Measurements from ENCODE around the gene PPM1N. TPM values are rescaled to one million over a fixed set of nuclear protein-coding genes. Genes with fewer than 3 reads are reported as not detected.

Gene PPM1N
- total RNA-seq, 1 donor from 2014 or later, result 0.19 TPM

GRCh38 chr19:45511074-45511473, 12.8 kb downstream of the PPM1N start:
- DNase-seq, result no peak
- Histone ChIP-seq H3K27me3 (ENCODE audit: low read depth) (no peaks in the 10 kb centered on the region), H3K36me3 (no peaks in the 10 kb centered on the region), H3K4me3 (no peak overlapping the region), H3K9me3 (replicated peaks) (no peaks in the 10 kb centered on the region), H3K4me1 (peaks cover 99% of the 10 kb centered on the region), H3K27ac (replicated peaks) (no peak overlapping the region)
- TF ChIP-seq CTCF (IDR thresholded peaks at IDR 0.05; ENCODE audit: borderline replicate concordance), result no peak
- intact Hi-C loops (cut with micrococcal nuclease), result no loop called here

GRCh38 chr19:45512881-45513483, 14.7 kb downstream of the PPM1N start:
- H3K4me1 ChIP-seq, result peaks cover 88% of the 10 kb centered on the region
- no peak for TF ChIP-seq CTCF (IDR thresholded peaks at IDR 0.05; ENCODE audit: borderline replicate concordance)
- no peaks in the 10 kb centered on the region for H3K27me3 ChIP-seq (ENCODE audit: low read depth)
- intact Hi-C loops (cut with micrococcal nuclease), result no loop called here
- no peak for DNase-seq
- H3K36me3 ChIP-seq, result peaks cover 7% of the 10 kb centered on the region
- H3K4me3 ChIP-seq, result no peak overlapping the region
- H3K9me3 ChIP-seq (replicated peaks), result no peaks in the 10 kb centered on the region
- peak overlapping the region; percentile 85 for H3K27ac ChIP-seq (replicated peaks)

- Histone ChIP-seq H3K4me3 (peak overlapping the region; percentile 34), H3K36me3 (peaks cover 23% of the 10 kb centered on the region), H3K27ac (replicated peaks) (peak overlapping the region; percentile 85), H3K27me3 (ENCODE audit: low read depth) (no peaks in the 10 kb centered on the region), H3K9me3 (replicated peaks) (no peaks in the 10 kb centered on the region), H3K4me1 (peaks cover 72% of the 10 kb centered on the region)
- TF ChIP-seq CTCF (IDR thresholded peaks at IDR 0.05; ENCODE audit: borderline replicate concordance), result no peak
- no peak for DNase-seq
- intact Hi-C loops (cut with micrococcal nuclease), result no loop called here
Measured at GRCh38 chr19:45514376-45515051, 16.3 kb downstream of the PPM1N start.

GRCh38 chr19:45515081-45515624, 16.9 kb downstream of the PPM1N start:
- TF ChIP-seq CTCF (IDR thresholded peaks at IDR 0.05; ENCODE audit: borderline replicate concordance), result no peak
- no peaks in the 10 kb centered on the region for H3K9me3 ChIP-seq (replicated peaks)
- no peaks in the 10 kb centered on the region for H3K27me3 ChIP-seq (ENCODE audit: low read depth)
- peak overlapping the region; percentile 34 for H3K4me3 ChIP-seq
- intact Hi-C loops (cut with micrococcal nuclease), result no loop called here
- peak overlapping the region; percentile 85 for H3K27ac ChIP-seq (replicated peaks)
- peaks cover 66% of the 10 kb centered on the region for H3K4me1 ChIP-seq
- peak; percentile 58 for DNase-seq
- H3K36me3 ChIP-seq, result peaks cover 26% of the 10 kb centered on the region

GRCh38 chr19:45515807-45516401, 17.7 kb downstream of the PPM1N start:
- TF ChIP-seq CTCF (IDR thresholded peaks at IDR 0.05; ENCODE audit: borderline replicate concordance), result no peak
- no peak for DNase-seq
- Histone ChIP-seq H3K36me3 (peaks cover 34% of the 10 kb centered on the region), H3K4me1 (peaks cover 63% of the 10 kb centered on the region), H3K27me3 (ENCODE audit: low read depth) (no peaks in the 10 kb centered on the region), H3K4me3 (peak overlapping the region; percentile 34), H3K27ac (replicated peaks) (peak overlapping the region; percentile 85), H3K9me3 (replicated peaks) (no peaks in the 10 kb centered on the region)
- intact Hi-C loops (cut with micrococcal nuclease), result no loop called here

Data from left ventricle myocardium inferior (tissue), 1 donor.